Suppressor macrophage treated with lipopolysaccharide for 4 hours (primary cell): ENCODE measurements around the gene FBXO34.
A peak's percentile ranks its signal among the peaks of the same experiment; 100 is the strongest.

Experiments
- DNase-seq: peaks from one replicate; pipeline ENCODE4 v3.0.0-alpha.2; 2020

FBXO34 gene

DNA sequence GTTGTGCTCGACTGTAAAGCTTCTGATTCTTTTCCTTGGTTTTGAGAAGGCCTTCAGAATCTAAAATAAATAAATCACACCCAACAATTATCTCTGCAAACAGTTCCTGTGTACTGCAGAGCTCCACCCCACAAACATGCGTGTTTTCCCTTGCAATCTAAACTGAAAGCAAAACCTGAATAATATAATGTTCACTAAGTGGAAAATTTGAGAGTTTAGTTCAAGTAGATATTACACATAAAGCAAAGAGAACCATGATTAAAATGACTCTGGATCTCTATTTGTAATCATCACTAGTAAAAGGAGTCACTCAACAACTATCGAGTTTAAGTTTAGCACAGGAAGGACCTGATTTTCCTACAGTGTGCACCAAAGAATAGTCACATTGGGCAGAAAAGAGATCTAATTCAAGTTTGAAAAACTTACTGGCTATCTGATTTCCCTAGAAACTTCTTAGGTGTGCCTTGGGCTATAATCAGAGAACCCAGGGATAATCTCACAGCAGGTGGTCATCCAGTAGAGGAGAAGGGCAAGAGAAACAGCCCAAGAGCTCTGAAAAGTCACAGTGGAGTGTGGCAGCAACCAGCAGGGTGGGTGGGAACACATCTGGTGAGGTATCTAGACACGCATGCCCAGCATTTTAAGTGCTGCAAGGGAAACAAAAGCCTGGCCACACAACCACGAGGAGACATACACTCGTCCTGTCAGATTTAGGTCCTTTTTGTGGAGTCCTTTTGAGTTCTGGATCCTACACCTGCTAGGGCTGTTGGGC lies 115.0 kb downstream of the FBXO34 start:
- no peak for DNase-seq

DNA sequence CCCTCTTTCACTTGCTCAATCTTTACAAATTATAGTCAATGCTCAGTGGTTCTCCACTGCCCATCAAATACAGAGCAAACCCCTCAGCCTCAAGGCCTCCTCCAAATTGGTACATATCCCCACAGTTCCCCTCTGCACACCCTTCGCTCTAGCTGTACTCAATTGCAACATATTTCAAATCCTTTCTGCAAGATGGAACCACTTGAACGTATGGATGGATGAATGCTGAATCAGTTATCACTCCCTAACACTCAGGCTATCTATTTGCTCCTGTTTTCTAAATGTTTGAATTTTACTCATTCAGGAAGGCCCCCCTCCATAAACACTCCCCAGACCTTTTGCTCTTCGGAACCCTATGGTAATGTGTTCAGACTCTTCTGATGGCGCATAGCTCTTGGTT lies 115.9 kb downstream of the FBXO34 start:
- no peak for DNase-seq

DNA sequence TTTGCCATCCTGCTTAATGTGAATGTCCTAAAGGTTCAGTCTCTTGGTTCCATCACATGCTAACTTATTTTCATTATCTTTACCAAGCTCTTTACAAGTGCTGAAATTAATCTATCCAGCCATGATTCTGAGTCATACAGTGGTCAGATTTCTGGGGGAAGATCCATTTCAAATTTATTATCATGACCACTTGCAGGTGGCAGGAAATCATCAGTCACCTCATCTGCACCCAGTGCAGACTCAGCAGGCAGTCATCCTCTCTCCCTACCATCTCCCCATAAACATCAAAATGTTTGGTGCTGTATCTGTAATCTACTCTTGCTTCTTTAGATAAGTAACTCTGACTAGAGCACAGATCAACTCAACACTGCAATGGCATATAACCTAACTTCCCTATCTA lies 116.9 kb downstream of the FBXO34 start:
- no peak for DNase-seq

DNA sequence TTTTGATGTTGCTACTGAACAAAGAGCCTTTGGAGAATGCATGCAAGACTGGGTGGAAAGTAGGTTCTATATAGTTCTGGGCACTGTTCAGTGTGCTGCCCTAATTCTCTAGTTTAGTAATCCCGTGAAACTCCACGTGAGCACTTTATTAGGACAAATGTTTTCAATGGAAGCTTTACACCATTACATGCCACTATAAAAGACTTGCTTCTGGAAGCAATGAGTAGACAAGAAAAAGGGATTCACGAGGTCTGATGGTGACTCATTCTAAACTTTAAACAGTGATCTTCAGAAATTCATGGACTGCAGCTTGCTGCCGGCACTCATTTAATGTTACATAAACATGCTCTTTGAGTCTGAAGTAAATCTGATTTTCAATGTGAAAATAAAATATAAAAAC lies 118.1 kb downstream of the FBXO34 start:
- DNase-seq = no peak

- DNase-seq = peak; percentile 83
These were observed 127.5 kb downstream of the FBXO34 start for GRCh38 chr14:55398679-55399078.

- no peak for DNase-seq
These were observed 128.0 kb downstream of the FBXO34 start for GRCh38 chr14:55399183-55399582.

- no peak for DNase-seq
These were observed 128.6 kb downstream of the FBXO34 start for GRCh38 chr14:55399852-55400251.

- DNase-seq = peak; percentile 50
These were observed 130.5 kb downstream of the FBXO34 start for GRCh38 chr14:55401751-55402150.
